ENCODE results near the gene ASNS. TPM values are rescaled to one million over a fixed set of nuclear protein-coding genes. Genes with fewer than 3 reads are reported as not detected.
A peak's percentile ranks its signal among the peaks of the same experiment; 100 is the strongest.

The ASNS gene
- total RNA-seq, 4 donors from 2014 or later: 16.4 to 84.2 (median 20.3) TPM

DNA sequence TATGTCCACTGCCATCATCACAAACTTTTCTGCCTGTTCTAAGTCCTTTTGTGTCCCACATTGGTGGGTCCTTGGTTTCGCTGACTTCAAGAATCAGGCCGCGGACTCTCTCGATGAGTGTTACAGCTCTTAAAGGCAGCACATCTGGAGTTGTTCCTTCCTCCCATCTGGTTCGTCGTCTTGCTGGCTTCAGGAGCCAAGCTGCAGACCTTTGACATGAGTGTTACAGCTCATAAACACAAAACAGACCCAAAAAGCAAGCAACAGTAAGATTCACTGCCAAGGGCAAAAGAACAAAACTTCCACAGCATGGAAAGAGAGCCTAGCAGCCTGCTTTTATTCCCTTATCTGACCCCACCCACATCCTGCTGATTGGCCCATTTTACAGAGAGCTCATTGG is 30.2 kb downstream of the ASNS start:
- no peaks in the 10 kb centered on the region for H3K27me3 ChIP-seq
- H3K27ac ChIP-seq: no peak overlapping the region
- intact Hi-C loops (cut with DNase I): no loop called here
- H3K4me3 ChIP-seq (replicated peaks in 1 of 3): no peak overlapping the region
- no peaks in the 10 kb centered on the region for H3K4me1 ChIP-seq
- TF ChIP-seq, protein P1, sequence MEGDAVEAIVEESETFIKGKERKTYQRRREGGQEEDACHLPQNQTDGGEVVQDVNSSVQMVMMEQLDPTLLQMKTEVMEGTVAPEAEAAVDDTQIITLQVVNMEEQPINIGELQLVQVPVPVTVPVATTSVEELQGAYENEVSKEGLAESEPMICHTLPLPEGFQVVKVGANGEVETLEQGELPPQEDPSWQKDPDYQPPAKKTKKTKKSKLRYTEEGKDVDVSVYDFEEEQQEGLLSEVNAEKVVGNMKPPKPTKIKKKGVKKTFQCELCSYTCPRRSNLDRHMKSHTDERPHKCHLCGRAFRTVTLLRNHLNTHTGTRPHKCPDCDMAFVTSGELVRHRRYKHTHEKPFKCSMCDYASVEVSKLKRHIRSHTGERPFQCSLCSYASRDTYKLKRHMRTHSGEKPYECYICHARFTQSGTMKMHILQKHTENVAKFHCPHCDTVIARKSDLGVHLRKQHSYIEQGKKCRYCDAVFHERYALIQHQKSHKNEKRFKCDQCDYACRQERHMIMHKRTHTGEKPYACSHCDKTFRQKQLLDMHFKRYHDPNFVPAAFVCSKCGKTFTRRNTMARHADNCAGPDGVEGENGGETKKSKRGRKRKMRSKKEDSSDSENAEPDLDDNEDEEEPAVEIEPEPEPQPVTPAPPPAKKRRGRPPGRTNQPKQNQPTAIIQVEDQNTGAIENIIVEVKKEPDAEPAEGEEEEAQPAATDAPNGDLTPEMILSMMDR (IDR thresholded peaks at IDR 0.05): no peak
- no peak for TF ChIP-seq POLR2A (IDR thresholded peaks at IDR 0.05)
- no peaks in the 10 kb centered on the region for H3K36me3 ChIP-seq
- no peaks in the 10 kb centered on the region for H3K9me3 ChIP-seq
- DNase-seq: no peak
- WGBS, 2 donors: 87 to 90% methylated on average over 6 of the region's 6 CpGs

GRCh38 chr7:97835296-97836138 is 36.7 kb downstream of the ASNS start:
- WGBS, 2 donors: 36 to 38% methylated on average over 12 of the region's 12 CpGs
- H3K9me3 ChIP-seq: no peaks in the 10 kb centered on the region

GRCh38 chr7:97819161-97819560 is 53.0 kb downstream of the ASNS start:
- no peaks in the 10 kb centered on the region for H3K4me1 ChIP-seq
- intact Hi-C loops (cut with DNase I): no loop called here
- no peaks in the 10 kb centered on the region for H3K27me3 ChIP-seq
- H3K36me3 ChIP-seq: no peaks in the 10 kb centered on the region
- no peaks in the 10 kb centered on the region for H3K9me3 ChIP-seq
- no peak for DNase-seq
- no peak for TF ChIP-seq POLR2A (IDR thresholded peaks at IDR 0.05)
- TF ChIP-seq, protein P1 (IDR thresholded peaks at IDR 0.05): no peak
- no peak overlapping the region for H3K4me3 ChIP-seq (replicated peaks in 1 of 3)
- no peak overlapping the region for H3K27ac ChIP-seq

More at GRCh38 chr7:97835296-97836138, 36.7 kb downstream of the ASNS start:
- intact Hi-C loops (cut with DNase I): loop anchor here (5.0 kb wide), 1 partner anchor 733 kb away; no protein-coding TSS in a partner anchor
- no peaks in the 10 kb centered on the region for H3K36me3 ChIP-seq
- H3K4me3 ChIP-seq (replicated peaks in 1 of 3): no peak overlapping the region
- TF ChIP-seq, protein P1 (IDR thresholded peaks at IDR 0.05): peak in 4 of 6 experiments; percentile 29 to 65 (median 40)
- no peak for TF ChIP-seq POLR2A (IDR thresholded peaks at IDR 0.05)
- no peaks in the 10 kb centered on the region for H3K4me1 ChIP-seq
- H3K27ac ChIP-seq: no peak overlapping the region
- H3K27me3 ChIP-seq: no peaks in the 10 kb centered on the region
- peak; percentile 63 to 69 for DNase-seq

- H3K27ac ChIP-seq: no peak overlapping the region
- no peaks in the 10 kb centered on the region for H3K27me3 ChIP-seq
- TF ChIP-seq, protein P1 (IDR thresholded peaks at IDR 0.05): no peak
- no peak for TF ChIP-seq POLR2A (IDR thresholded peaks at IDR 0.05)
- no peak for DNase-seq
- intact Hi-C loops (cut with DNase I): no loop called here
- 46 to 49% methylated on average over 5 of the region's 5 CpGs for WGBS, 2 donors
- H3K36me3 ChIP-seq: no peaks in the 10 kb centered on the region
- H3K4me3 ChIP-seq (replicated peaks in 1 of 3): no peak overlapping the region
- H3K4me1 ChIP-seq: no peaks in the 10 kb centered on the region
- no peaks in the 10 kb centered on the region for H3K9me3 ChIP-seq
Measured at GRCh38 chr7:97818066-97818663, 54.0 kb downstream of the ASNS start.

Small RNA genes lying within 50 kb of the gene (small RNA-seq; reads per million reads assigned to genes)
- gene AC005326.1: not detected
- gene AC079781.2: not detected
- not detected for gene SNRPCP9

Other genes with a start within 250 kb of the ASNS start
- gene TAC1, start 140.3 kb downstream of the ASNS start, total RNA-seq: 1 to 10 TPM; 1.2 to 7.9 (median 4.2) TPM
- gene OCM2, start 117.8 kb upstream of the ASNS start, total RNA-seq: not detected
- gene LMTK2, start 234.5 kb upstream of the ASNS start, total RNA-seq: 10 to 100 TPM; 22.0 to 36.5 (median 26.6) TPM

All from thyroid gland (tissue), 4 donors.